HG02870 (cell line): ENCODE data around the gene EEF2KMT.
"Not testable (repeated sequence)": the region's sequence is repeated elsewhere in the genome, so short reads cannot be mapped to it uniquely, and the experiment has no call there.

ENCODE experiments used
- ATAC-seq: cut with Tn5 transposase; IDR thresholded peaks from one replicate; pipeline ENCODE4 v1.9.1; 2021; ENCODE audit warnings: mild to moderate bottlenecking, moderate library complexity; ENCODE audit not compliant: unreplicated experiment

EEF2KMT gene, protein sequence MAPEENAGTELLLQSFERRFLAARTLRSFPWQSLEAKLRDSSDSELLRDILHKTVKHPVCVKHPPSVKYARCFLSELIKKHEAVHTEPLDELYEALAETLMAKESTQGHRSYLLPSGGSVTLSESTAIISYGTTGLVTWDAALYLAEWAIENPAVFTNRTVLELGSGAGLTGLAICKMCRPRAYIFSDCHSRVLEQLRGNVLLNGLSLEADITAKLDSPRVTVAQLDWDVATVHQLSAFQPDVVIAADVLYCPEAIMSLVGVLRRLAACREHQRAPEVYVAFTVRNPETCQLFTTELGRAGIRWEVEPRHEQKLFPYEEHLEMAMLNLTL

DNA sequence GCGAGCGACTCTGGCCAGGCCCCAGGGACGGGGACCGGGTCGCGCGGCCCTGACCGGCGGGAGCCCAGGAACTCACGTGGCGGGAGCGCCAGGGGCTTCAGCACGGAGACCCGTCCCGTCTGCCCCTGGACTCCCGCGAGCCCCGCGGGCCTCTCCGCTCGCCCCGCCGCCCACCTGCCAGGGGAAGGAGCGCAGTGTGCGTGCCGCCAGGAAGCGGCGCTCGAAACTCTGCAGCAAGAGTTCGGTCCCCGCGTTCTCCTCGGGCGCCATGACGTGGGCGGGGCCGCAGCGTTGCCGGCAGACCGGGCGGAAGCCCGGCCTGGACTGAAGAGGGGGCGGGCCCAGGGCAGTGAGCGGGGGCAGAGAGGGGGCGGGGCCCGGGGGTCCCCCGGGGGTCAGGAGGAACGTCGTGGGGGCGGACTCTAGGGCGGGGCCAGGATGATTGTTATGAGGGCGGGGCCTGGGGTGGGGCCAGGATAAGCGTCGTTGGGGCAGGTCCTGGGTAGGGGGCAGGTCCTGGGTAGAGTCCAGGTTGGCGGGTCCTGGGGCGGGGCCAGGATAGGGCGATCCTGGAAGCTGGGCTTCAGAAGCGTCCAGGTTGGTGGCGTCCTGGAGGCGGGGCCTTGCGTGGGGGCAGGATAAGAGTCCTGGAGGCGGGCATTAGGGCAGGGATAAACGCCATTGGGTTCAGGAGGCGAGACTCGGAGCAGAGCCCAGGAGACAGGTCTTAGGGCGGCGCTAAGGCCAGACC lies at the start of gene EEF2KMT:
Gene EEF2KMT, minus strand, starts transcription at position 326 of the 751 bp plus-strand sequence. Its CDS starts 56 bp downstream, at position 270.
- peak; percentile 95 for ATAC-seq

DNA sequence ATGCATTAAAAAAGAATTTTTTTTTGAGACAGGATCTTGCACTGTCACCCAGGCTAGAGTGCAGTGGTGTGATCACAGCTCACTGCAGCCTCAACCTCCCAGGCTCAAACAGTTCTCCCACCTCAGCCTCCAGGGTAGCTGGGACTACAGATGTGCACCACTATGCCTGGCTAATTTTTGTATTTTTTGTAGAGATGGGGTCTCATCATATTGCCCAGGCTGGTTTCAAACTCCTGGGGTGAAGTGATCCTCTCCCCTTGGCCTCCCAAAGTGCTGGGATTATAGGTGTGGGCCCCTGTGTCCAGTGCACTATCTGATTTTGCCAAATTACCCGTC lies 47.0 kb upstream of the EEF2KMT start:
- not testable (repeated sequence) for ATAC-seq

DNA sequence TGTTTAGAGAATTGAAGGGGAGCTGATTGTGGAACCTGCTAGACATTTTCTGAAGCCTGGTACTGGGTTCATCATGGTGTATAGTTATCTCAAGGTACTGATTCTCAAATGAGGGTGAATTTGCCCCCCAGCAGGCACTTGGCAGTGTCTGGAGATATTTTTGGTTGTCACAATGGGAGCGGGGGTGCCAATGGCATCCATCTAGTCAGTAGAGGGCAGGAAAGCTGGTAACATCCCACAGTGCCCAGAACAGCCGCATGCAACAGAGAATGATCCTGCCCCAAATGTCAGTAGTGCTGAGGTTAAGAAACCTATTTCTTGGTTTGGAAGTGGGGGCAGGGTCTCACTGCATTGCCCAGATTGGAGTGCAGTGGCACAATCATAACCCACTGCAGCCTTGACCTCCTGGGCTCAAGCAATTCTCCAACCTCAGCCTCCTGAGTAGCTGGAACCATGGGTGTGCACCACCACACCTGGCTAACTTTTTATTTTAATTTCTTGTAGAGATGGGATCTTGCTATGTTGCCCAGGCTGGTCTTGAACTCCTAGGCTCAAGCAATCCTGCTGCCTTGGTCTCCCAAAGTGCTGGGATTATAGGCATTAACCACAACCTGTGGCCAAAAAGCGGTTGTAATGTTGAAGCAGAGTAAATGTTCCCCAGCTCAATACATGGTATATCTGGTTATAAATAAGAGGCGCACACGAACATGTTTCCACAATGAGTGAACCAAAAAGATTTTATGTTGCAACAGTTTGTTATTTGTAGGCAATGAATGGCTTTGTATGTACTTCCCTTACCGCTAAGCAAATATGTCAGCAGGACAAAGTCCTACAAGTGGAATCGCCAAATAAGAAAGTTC lies 46.4 kb upstream of the EEF2KMT start:
- ATAC-seq = no peak

DNA sequence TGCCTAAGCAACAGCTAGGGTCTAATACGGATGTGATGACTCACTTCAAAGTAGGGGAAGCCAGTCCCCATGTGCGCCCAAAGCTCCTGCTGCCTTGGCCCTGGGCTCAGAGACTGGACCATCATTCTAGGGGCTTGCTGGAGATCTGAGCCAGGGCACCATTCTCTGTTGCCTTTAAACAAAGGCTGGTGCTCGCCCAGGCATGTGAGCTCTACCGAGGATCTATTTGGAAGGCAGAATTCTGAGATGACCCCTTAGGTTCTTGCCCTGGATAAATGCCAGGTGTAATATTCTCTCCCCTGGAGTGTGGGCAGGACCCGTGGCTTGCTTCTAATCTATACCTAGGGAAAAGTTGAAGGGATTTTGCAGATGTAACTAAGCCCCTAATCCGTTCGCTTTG lies 42.6 kb upstream of the EEF2KMT start:
- ATAC-seq = not testable (repeated sequence)

DNA sequence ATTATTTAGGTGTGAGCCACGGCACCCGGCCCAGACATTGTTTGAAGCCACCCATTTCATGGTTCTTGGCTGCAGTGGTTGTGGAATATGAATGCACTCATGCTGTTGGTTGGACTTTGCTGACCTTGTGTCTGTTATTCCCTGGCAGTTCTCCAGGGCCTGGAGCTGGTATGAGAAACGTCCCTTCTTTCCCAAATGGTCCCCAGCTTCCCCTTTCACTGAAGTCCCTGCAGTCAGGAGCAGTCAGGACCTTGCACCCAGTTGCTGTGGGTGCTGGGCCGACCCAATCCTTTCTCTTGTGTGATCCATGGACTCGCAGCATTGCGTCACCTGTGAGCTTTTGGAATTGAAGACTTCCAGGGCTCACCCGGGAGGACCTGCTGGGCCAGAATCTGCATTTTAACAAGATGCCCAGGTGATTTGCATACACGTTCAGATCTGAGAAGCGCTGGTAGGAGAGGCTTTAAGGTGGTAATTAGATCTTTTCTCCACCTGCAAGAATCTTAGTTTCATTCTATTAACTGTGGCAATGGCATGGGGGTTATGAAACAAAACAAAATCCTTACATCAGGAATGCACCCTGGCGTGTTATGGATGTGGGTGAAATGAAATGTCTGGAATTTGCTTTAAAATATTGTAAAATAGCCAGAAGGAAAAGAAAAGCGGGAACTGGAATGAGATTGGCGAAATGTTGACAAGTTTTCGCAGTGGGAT lies 37.3 kb upstream of the EEF2KMT start:
- ATAC-seq = not testable (repeated sequence)

DNA sequence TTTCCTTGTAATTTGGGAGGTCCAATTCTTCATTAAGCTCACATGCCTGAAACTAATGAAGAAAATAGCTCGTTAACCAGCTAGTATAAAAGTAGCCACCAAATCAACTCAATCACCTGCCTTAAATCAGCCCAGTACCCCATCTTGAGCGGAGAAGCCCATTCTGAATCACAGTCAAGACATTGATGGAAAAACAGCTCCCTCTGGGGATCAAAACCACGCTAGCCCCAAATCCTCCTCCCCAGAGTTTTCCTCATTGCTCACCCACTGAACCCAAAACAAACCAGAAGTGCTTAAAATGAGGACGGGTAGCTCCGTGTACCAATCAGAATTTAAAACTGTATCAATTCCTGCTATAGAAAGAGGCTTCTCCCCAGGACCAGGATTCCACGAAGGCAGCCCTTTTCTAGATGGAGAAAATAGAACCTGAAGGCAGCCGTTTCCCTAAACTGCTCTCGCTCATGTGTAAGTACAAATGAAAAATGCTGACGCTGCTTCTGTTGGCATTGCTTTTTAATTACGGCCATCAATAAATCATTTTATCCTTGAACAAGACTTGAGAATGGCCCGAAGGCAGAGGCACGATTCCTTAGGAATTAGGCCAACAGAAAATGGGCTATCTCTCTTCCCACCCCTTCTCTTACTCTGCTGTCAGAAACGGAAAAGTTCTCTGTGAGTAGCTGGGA lies 35.5 kb upstream of the EEF2KMT start:
- ATAC-seq = not testable (repeated sequence)

DNA sequence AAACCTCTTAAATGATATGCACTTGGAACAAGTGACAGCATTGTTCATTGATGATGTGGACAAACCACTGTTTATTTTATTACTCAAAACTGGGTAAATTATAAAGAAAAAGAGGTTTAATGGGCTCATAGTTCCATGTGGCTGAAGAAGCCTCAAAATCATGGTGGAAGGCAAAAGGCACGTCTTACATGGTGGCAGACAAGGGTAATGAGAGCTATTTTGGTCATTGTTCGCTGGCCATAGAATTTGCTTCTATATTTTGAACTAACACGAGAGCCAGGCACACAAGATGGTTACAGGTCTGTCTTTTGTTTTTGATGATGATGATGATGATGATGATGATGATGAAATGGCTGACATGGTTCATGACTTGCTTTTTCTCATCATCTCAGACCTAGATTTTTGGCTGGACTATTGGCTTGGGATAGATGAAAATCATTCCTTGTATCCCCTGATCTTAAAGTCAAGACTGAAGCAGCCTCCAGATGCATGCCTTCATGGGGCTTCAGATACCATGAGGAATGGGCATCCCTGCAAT lies 33.9 kb upstream of the EEF2KMT start:
- ATAC-seq = not testable (repeated sequence)

DNA sequence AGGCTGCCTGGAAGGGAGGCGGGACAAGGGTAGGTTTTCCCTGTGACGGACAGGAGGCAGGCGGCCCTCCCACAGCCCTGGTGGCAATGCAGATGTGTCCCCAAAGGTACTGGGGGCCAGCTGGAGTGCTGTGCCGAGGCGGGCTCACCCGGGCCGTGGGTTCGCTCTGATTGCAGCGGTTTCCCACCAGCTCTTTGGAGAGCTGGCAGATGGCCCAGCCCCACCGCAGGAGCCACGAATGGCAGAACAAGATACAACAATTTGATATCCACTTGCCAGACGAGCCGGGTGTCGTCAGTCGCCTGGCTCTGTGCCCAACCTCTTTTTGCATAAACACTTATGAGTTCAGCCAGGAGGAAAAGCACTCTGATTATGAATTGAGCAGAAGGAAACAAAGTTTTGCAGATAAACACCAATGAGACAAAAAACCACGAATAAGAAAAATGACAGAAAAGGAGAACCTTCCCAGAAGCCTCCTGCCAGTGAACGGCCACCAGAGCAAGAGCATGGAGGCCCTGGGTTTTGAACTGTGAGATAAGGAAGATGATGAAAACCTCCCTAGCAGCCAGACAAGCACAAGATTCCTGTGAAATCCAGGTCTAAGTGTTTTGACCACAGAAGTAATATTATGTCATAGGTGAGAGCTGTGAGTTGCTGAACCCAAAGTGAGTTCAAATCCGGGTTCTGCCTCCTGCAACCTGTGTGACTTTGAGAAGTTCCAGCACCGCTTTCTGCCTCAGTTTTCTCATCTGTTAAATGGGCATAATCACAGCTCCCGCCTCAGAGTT lies 19.9 kb upstream of the EEF2KMT start:
- ATAC-seq = not testable (repeated sequence)

DNA sequence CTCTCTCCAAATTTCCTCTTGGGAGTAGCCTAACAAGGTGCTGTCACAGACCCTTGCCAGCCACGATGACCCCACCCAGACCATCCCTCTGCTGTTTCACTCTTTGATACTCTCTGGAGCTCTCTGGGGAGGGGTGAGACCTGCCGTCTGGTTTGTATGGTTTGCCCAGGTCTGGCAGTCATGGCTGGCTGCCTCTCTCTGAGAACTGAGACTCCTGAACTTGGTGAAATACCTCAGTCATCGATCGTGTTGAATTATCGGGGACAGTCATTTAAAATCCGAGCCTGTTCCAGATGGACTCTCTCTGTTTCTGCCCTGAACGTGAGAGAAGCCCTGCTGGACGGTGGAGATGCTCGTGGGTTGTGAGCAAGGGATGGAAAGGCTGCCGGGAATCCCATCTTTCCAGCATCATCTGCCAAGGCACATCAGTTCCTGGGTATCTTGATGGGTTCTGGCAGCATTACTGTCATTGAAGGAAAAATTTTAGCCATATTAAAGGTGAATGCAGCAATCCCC lies 19.2 kb upstream of the EEF2KMT start:
- ATAC-seq = not testable (repeated sequence)

DNA sequence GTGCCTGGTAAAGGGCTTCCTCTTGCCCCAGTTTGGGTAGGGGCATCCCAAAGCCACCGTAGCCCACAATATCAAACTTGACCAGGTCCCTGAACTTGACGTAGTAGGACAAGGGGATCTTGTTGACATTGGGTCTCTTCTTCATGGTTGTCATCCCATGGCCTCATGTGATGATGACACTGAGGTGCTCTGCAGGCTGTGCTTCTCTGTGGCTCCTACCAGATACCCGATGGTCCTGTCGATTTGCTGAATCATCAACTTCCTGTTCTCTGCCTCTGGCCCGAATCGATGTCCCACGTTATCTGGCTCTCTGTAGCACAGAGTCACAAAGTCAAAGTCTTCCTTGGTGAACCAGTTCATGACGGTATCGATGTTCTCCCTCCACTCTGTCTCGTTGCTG lies 13.3 kb upstream of the EEF2KMT start:
- ATAC-seq = not testable (repeated sequence)

DNA sequence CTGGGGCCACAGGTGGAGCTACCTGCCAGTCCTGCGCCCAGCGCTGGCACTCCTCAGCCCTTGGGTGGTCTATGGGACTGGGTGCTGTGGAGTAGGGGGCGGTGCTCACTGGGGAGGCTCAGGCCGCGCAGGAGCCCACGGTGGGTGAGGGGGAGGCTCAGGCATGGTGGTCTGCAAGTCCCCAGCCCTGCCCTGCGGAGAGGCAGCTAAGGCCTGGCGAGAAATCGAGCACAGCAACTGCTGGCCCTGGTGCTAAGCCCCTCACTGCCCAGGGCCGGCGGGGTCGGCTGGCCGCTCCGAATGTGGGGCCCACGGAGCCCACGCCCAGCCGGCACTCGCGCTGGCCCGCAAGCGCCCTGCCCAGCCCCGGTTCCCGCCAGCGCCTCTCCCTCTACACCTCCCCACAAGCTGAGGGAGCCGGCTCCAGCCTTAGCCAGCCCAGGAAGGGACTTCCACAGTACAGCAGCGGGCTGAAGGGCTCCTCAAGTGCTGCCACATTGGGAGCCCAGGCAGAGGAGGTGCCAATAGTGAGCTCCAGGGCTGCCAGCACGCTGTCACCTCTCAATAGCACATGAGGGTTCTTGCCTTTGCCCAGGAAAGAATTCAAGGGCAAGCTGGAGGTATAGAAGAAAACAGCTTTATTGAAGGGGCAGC lies 11.0 kb upstream of the EEF2KMT start:
- no peak for ATAC-seq

DNA sequence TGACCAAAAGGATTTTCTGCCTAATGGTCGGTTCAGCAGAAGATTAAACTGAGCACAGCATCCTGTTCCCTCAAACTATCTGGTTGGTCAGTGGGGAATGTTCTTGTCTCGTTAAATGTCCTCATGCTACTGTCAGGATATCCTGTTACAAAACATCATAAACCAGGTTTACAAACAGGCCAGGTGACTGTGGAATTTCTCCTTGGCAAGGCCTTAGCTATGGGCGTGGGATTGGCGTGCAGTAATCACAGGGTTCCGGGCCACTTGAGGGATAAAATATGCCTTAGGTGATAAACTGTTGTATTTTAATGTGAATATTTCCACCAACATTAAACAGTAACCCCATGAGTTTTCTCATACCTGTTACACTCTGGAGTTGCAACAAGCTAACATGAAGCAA lies 7.4 kb upstream of the EEF2KMT start:
- ATAC-seq = not testable (repeated sequence)

DNA sequence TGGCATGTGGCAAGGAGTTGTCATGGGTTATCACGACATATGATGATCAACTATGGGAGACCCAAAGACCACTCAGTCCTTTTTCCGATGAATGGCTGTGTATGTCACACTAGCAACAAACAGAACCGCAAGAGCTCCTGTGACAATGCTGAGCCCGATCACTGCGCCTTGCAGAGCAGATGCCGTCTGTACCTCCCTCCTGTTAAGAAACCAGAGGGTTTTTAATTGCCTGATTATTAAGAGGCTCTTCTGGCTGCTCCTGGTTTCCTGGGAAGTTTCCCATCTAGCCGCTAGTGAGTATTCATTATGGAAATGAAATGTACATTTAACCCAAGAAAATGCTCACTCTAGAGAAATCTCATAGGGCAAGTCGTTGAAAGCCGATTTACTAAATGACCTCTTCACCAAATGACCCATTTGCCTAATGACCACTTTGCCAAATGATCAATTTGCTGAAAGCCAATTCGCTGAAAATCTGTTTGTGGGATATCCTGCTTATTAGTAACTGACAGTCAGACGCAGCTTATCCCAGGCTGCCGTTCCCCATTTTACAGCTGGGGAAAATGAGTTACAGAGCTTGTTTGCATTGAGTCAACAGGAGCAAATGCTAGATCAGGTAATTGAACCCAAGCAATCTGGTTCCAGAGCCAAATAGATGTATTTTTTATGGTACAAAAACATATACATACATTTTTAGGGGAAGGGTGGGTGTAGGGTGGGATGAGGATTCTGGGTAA lies 5.9 kb upstream of the EEF2KMT start:
- ATAC-seq = not testable (repeated sequence)

DNA sequence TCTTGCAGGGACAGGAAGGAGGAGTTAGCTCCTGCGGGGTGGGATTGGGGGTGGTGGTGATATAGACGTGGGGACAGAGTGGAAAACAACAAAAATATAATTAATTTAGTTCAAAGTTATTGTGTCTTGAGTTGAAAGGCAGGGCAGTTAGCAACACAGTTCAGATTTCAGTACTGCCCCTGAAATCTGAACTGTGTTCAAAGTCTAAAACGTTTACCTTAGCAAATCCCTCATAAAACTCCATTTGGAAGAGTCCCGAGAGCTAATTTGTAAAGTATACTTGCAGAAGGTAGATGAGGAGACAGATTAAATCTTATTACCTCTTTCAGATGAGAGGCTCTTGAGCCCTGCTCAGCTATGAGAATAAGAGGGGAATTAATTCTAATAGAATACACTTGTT lies 1.6 kb upstream of the EEF2KMT start:
- not testable (repeated sequence) for ATAC-seq

DNA sequence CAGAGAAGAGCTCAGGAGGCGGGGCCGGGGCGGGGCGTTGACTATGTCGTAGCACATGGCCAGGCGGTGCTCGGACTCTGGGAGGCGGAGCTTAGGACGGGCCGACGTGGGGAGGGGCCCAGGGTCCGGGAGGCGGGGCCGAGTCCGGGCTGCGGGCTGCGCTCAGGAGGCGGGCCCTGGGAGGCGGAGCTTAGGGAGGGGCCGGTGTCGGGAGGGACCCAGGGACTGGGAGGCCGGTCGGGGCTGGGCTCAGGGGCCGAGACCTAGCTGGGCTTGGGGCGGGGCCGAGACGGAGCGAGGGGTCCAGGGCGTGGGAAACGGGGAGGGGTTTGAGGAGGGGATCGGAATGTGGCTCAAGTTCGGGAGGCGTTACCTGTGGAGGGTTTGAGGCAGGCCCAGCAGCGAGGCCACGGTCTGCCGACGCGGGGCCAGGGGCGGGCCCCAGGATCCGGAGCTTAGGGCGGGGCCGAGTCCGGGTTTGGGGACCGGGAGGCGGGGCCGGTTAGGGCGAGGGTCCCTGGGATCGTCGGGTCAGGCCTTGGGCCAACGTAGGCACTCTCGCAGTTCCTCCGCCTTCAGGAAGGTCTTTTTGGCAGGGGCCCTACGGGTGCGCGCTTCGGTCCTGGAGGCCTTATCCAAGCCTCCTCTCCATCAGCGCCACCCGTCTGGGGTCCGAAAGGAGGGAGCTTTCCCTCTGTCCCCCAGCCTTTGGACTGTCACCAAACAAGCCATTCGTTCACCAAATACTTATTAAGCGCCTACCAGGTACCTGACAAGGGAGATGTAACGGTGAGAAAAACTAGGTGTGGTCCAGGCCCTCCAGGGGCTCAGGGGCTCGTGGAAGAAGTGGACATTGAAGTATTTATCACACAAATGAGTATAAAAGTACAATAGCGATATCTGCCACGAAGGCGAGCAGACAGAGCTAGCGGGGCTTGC lies 895 bp upstream of the EEF2KMT start:
- not testable (repeated sequence) for ATAC-seq

DNA sequence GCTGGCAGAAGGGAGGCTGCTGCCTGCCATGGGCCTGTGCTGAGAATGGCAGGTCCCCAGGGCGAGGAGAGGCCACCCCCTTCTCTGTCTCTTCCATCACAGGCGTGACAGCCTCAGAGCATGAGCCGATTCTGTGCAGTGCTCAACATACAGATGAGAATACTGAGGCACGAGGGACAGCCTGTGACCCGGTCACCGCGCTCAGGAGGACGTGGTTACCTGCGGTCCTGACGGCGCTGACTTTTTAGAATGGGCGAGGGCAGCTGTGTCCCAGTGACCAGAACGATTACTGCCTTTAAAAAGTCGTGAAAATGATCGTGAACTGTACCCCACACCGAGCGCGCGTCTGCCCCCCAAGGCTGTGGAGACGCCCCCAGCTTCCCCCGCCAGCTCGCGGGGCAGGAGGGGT lies 530 bp downstream of the EEF2KMT start:
- not testable (repeated sequence) for ATAC-seq
